Measurements from ENCODE around the gene MBTD1.
"Not testable (repeated sequence)": the region's sequence is repeated elsewhere in the genome, so short reads cannot be mapped to it uniquely, and the experiment has no call there.

The MBTD1 gene

GRCh38 chr17:51189162-51189561 lies 70.7 kb downstream of the MBTD1 start:
- DNase-seq (ENCODE audit: low read depth, low spot score) = no peak

- DNase-seq (ENCODE audit: low read depth, low spot score) = no peak
Observed at GRCh38 chr17:51188271-51188833, 71.5 kb downstream of the MBTD1 start.

GRCh38 chr17:51185763-51186332 lies 74.0 kb downstream of the MBTD1 start:
- peak; percentile 24 for DNase-seq (ENCODE audit: low read depth, low spot score)

GRCh38 chr17:51184124-51184523 lies 75.7 kb downstream of the MBTD1 start:
- no peak for DNase-seq (ENCODE audit: low read depth, low spot score)

GRCh38 chr17:51180486-51180885 lies 79.4 kb downstream of the MBTD1 start:
- no peak for DNase-seq (ENCODE audit: low read depth, low spot score)

GRCh38 chr17:51172030-51172429 lies 87.8 kb downstream of the MBTD1 start:
- not testable (repeated sequence) for DNase-seq (ENCODE audit: low read depth, low spot score)

GRCh38 chr17:51170736-51171135 lies 89.1 kb downstream of the MBTD1 start:
- no peak for DNase-seq (ENCODE audit: low read depth, low spot score)

GRCh38 chr17:51169340-51169739 lies 90.5 kb downstream of the MBTD1 start:
- DNase-seq (ENCODE audit: low read depth, low spot score) = no peak

- peak; percentile 80 for DNase-seq (ENCODE audit: low read depth, low spot score)
Observed at GRCh38 chr17:51166987-51167931, 92.6 kb downstream of the MBTD1 start.

GRCh38 chr17:51166198-51166986 lies 93.5 kb downstream of the MBTD1 start, which contains the start of gene NME2:
Gene NME2 (plus strand): TSS chr17:51166411. CDS start chr17:51166831, 420 bp downstream.
- peak; percentile 93 for DNase-seq (ENCODE audit: low read depth, low spot score)

- no peak for DNase-seq (ENCODE audit: low read depth, low spot score)
Observed at GRCh38 chr17:51165680-51166197, 94.1 kb downstream of the MBTD1 start.

- peak; percentile 61 for DNase-seq (ENCODE audit: low read depth, low spot score)
Observed at GRCh38 chr17:51164911-51165679, 94.8 kb downstream of the MBTD1 start.

GRCh38 chr17:51161541-51161940 lies 98.3 kb downstream of the MBTD1 start:
- no peak for DNase-seq (ENCODE audit: low read depth, low spot score)

- no peak for DNase-seq (ENCODE audit: low read depth, low spot score)
Observed at GRCh38 chr17:51159604-51160003, 100.2 kb downstream of the MBTD1 start.

GRCh38 chr17:51155416-51155815 lies 104.4 kb downstream of the MBTD1 start:
- DNase-seq (ENCODE audit: low read depth, low spot score) = no peak

- DNase-seq (ENCODE audit: low read depth, low spot score) = no peak
Observed at GRCh38 chr17:51154176-51154575, 105.7 kb downstream of the MBTD1 start.

- peak; percentile 99 for DNase-seq (ENCODE audit: low read depth, low spot score)
Observed at GRCh38 chr17:51153210-51154072, 106.4 kb downstream of the MBTD1 start, which contains the start of gene NME1. Gene NME1 (plus strand): TSS chr17:51153559. CDS start chr17:51155655, 2,096 bp downstream.

- DNase-seq (ENCODE audit: low read depth, low spot score) = no peak
Observed at GRCh38 chr17:51152766-51153209, 107.1 kb downstream of the MBTD1 start.

GRCh38 chr17:51150932-51151331 lies 108.9 kb downstream of the MBTD1 start:
- no peak for DNase-seq (ENCODE audit: low read depth, low spot score)

GRCh38 chr17:51149163-51149562 lies 110.7 kb downstream of the MBTD1 start:
- no peak for DNase-seq (ENCODE audit: low read depth, low spot score)

Measured in ELF-1 (cell line).